IMR-90 (cell line): ENCODE data around the gene PRDM15. TPM values are rescaled to one million over a fixed set of nuclear protein-coding genes. Genes with fewer than 3 reads are reported as not detected.
A peak's percentile ranks its signal among the peaks of the same experiment; 100 is the strongest.

Source experiments
- ATAC-seq: fragments of 200-7000 bp; cut with Tn5 transposase; 2 replicates; pipeline ENCODE4 v1.9.1; 2020; ENCODE audit warnings: low read depth, mild to moderate bottlenecking, moderate library complexity
- BruUV-seq: library from RNA; stranded (reverse); fragments of 400-500 nt; replicated peaks from 2 replicates; lab custom pipeline; 2021; lab: Mats Ljungman, UMichigan
- CTCF ChIA-PET: fragments of 300-600 bp; formaldehyde crosslinking; extraction: SDS; loops from one replicate; lab custom pipeline; 2021; ENCODE audit warnings: antibody characterized with exemption; lab: Yijun Ruan, JAX
- POLR2A ChIA-PET: fragments of 300-600 bp; sonication (Branson Sonifier 250); formaldehyde crosslinking; loops from one replicate; lab custom pipeline; 2022; ENCODE audit warnings: antibody characterized with exemption; ENCODE audit not compliant: unreplicated experiment; lab: Charles Lee
- DNase-seq: peaks from one replicate; pipeline ENCODE4 v3.0.0; 2013
- H2AFZ ChIP-seq: replicated peaks from 2 replicates; pipeline ENCODE3; 2013; ENCODE audit warnings: low read length, mild to moderate bottlenecking; ENCODE audit not compliant: poor library complexity
- H2AK5ac ChIP-seq: 2 replicates; pipeline ENCODE4 v1.6.1; 2013; ENCODE audit warnings: low read depth, low read length, inconsistent platforms
- H2AK9ac ChIP-seq: replicated peaks from 2 replicates; pipeline ENCODE3; 2013; ENCODE audit warnings: mild to moderate bottlenecking, low read depth, low read length, moderate library complexity; ENCODE audit not compliant: poor library complexity
- H2BK120ac ChIP-seq: 2 replicates; pipeline ENCODE4 v1.6.1; 2013; ENCODE audit warnings: low read depth, low read length, inconsistent platforms
- H2BK15ac ChIP-seq: 3 replicates; pipeline ENCODE4 v1.6.1; 2013; ENCODE audit warnings: low read depth, low read length, inconsistent platforms
- H2BK20ac ChIP-seq: 2 replicates; pipeline ENCODE4 v1.6.1; 2013; ENCODE audit warnings: low read depth, mild to moderate bottlenecking, inconsistent platforms, low read length, moderate library complexity
- H2BK5ac ChIP-seq: 2 replicates; pipeline ENCODE4 v1.6.1; 2013; ENCODE audit warnings: mild to moderate bottlenecking, low read depth, low read length, inconsistent platforms; ENCODE audit not compliant: poor library complexity, severe bottlenecking
- H3K14ac ChIP-seq: replicated peaks from 2 replicates; pipeline ENCODE4 v1.6.1; 2013; ENCODE audit warnings: low read depth, low read length, inconsistent platforms
- H3K18ac ChIP-seq: 2 replicates; pipeline ENCODE4 v1.6.1; 2013; ENCODE audit warnings: low read depth, low read length, control low read depth
- H3K23ac ChIP-seq: 2 replicates; pipeline ENCODE4 v1.6.1; 2013; ENCODE audit warnings: low read depth, low read length, inconsistent platforms
- H3K27ac ChIP-seq: 2 replicates; pipeline ENCODE4 v1.5.1; 2013; ENCODE audit warnings: mild to moderate bottlenecking, control low read depth, low read length; ENCODE audit not compliant: insufficient read depth
- H3K27me3 ChIP-seq: 2 replicates; pipeline ENCODE4 v1.6.1; 2013; ENCODE audit warnings: low read length; ENCODE audit not compliant: control insufficient read depth, insufficient read depth
- H3K36me3 ChIP-seq: 2 replicates; pipeline ENCODE4 v1.6.1; 2013; ENCODE audit warnings: low read length, mixed read lengths; ENCODE audit not compliant: control insufficient read depth, insufficient read depth
- H3K4ac ChIP-seq: 2 replicates; pipeline ENCODE4 v1.6.1; 2013; ENCODE audit warnings: low read depth, low read length, inconsistent platforms
- H3K4me1 ChIP-seq: 2 replicates; pipeline ENCODE4 v1.6.1; 2013; ENCODE audit warnings: low read length, mixed read lengths; ENCODE audit not compliant: control insufficient read depth, insufficient read depth
- H3K4me2 ChIP-seq: 2 replicates; pipeline ENCODE4 v1.6.1; 2013; ENCODE audit warnings: low read depth, mild to moderate bottlenecking, control low read depth, low read length, moderate library complexity
- H3K4me3 ChIP-seq: 2 replicates; pipeline ENCODE4 v1.5.1; 2013; ENCODE audit warnings: low read depth, mild to moderate bottlenecking, control low read depth, low read length, moderate library complexity; ENCODE audit not compliant: insufficient read depth
- H3K56ac ChIP-seq: 2 replicates; pipeline ENCODE4 v1.6.1; 2013; ENCODE audit warnings: low read length, inconsistent platforms; ENCODE audit not compliant: insufficient read depth; ENCODE audit errors: extremely low read depth
- H3K79me1 ChIP-seq, 2 experiments: 2 replicates each; pipeline ENCODE4 v1.6.1; 2013; ENCODE audit warnings: low read length in 2 of 2, inconsistent platforms in 1 of 2, low read depth in 1 of 2
- H3K9ac ChIP-seq: 2 replicates; pipeline ENCODE4 v1.6.1; 2013; ENCODE audit warnings: low read depth, low read length, control low read depth
- H3K9me1 ChIP-seq: 2 replicates; pipeline ENCODE4 v1.6.1; 2013; ENCODE audit warnings: low read length, inconsistent platforms; ENCODE audit not compliant: insufficient read depth
- H3K9me3 ChIP-seq: 2 replicates; pipeline ENCODE4 v1.6.1; 2013; ENCODE audit warnings: low read length; ENCODE audit not compliant: control insufficient read depth, insufficient read depth
- H4K20me1 ChIP-seq: 2 replicates; pipeline ENCODE4 v1.6.1; 2013; ENCODE audit warnings: low read length, inconsistent platforms; ENCODE audit not compliant: insufficient read depth
- H4K5ac ChIP-seq: 2 replicates; pipeline ENCODE4 v1.6.1; 2013; ENCODE audit warnings: mild to moderate bottlenecking, low read depth, low read length, control low read depth
- H4K8ac ChIP-seq, 2 experiments: 2 replicates each; pipeline ENCODE4 v1.6.1; 2013; ENCODE audit warnings: low read depth in 2 of 2, low read length in 2 of 2, control low read depth in 1 of 2, inconsistent platforms in 1 of 2
- H4K91ac ChIP-seq: 2 replicates; pipeline ENCODE4 v1.6.1; 2013; ENCODE audit warnings: low read depth, low read length, inconsistent platforms; ENCODE audit not compliant: insufficient read depth
- BHLHE40 ChIP-seq: fragments of 150-350 bp; IDR thresholded peaks from 2 replicates; pipeline ENCODE4 v1.6.1; 2016; ENCODE audit warnings: mild to moderate bottlenecking, low read depth, low read length
- CEBPB ChIP-seq: IDR thresholded peaks from 2 replicates; pipeline ENCODE4 v1.6.1; 2012; ENCODE audit warnings: low read depth, low read length, improper control_type of control experiment
- ELK1 ChIP-seq: fragments of 150-350 bp; IDR thresholded peaks from 2 replicates; pipeline ENCODE4 v1.6.1; 2016; ENCODE audit warnings: low read depth, mild to moderate bottlenecking, low read length, moderate library complexity, borderline replicate concordance
- FOS ChIP-seq: fragments of 150-350 bp; IDR thresholded peaks from 2 replicates; pipeline ENCODE4 v1.6.1; 2016; ENCODE audit warnings: low read depth, low read length
- MAFK ChIP-seq: IDR thresholded peaks from 2 replicates; pipeline ENCODE4 v1.6.1; 2012; ENCODE audit warnings: low read depth, low read length, improper control_type of control experiment
- MAZ ChIP-seq: IDR thresholded peaks from 2 replicates; pipeline ENCODE4 v1.6.1; 2012; ENCODE audit warnings: low read depth, mild to moderate bottlenecking, low read length, improper control_type of control experiment, moderate library complexity, borderline replicate concordance
- NFE2L2 ChIP-seq: fragments of 150-350 bp; IDR thresholded peaks from 2 replicates; pipeline ENCODE4 v1.6.1; 2016; ENCODE audit warnings: low read depth, mild to moderate bottlenecking, low read length
- RFX5 ChIP-seq: IDR thresholded peaks from 2 replicates; pipeline ENCODE4 v1.8.0; 2012; ENCODE audit warnings: low read depth, mild to moderate bottlenecking, low read length, moderate library complexity
- SMC3 ChIP-seq: fragments of 150-350 bp; IDR thresholded peaks from 2 replicates; pipeline ENCODE4 v1.6.1; 2016; ENCODE audit warnings: low read depth, mild to moderate bottlenecking, antibody characterized with exemption, low read length, moderate library complexity
- WGBS, 2 experiments: methylation state at CpG; one replicate each; pipeline versions ENCODE4 v1.1.5 to v1.1.7; 2013; ENCODE audit warnings: missing lambda C conversion rate in 2 of 2; ENCODE audit not compliant: insufficient read length in 1 of 2; ENCODE audit errors: extremely low coverage in 2 of 2; 5-methylcytosine and 5-hydroxymethylcytosine counted together
- dilution Hi-C: fragments of 300-500 bp; cut with HindIII; formaldehyde crosslinking; loops from one replicate; pipeline ENCODE4 v1.14.3; 2018; ENCODE audit warnings: low sequenced_read_pairs; ENCODE audit not compliant: unreplicated experiment
- in situ Hi-C: fragments of 300-500 bp; cut with MboI; formaldehyde crosslinking; loops from 3 replicates; pipeline ENCODE4 v1.14.3; 2019; ENCODE audit warnings: low sequenced_read_pairs, inconsistent platforms, mixed read lengths
- intact Hi-C: fragments of 100-400 bp; cut with micrococcal nuclease; formaldehyde crosslinking; loops from 2 replicates; pipeline ENCODE4 v1.10.0; 2022
- polyA plus RNA-seq, 3 experiments: library from polyadenylated mRNA; depleted of rRNA; stranded (reverse); fragments of >200 nt; gene quantifications; 2 replicates each; pipeline ENCODE4 v1.2.3, GENCODE V29; 2012; ENCODE audit warnings: low replicate concordance in 1 of 3
- total RNA-seq: library from RNA; depleted of rRNA; stranded (reverse); fragments of >200 nt; gene quantifications from 2 replicates; pipeline ENCODE4 v1.2.3, GENCODE V29; 2012
- TF ChIP-seq, protein P1 (sequence below): fragments of 150-350 bp; IDR thresholded peaks from 2 replicates; pipeline ENCODE4 v1.6.1; 2017; ENCODE audit warnings: mild to moderate bottlenecking, antibody characterized with exemption, low read length, low read depth
- TF ChIP-seq, protein P2 (sequence below): conservative IDR thresholded peaks from 2 replicates; pipeline ENCODE4 v1.5.1; 2012; ENCODE audit warnings: mild to moderate bottlenecking, low read depth, low read length, improper control_type of control experiment

The PRDM15 gene
- total and polyA plus RNA-seq, 2 of the 4 experiments (the other 2 are of a cell fraction), result 7.3 to 8.8 TPM

DNA sequence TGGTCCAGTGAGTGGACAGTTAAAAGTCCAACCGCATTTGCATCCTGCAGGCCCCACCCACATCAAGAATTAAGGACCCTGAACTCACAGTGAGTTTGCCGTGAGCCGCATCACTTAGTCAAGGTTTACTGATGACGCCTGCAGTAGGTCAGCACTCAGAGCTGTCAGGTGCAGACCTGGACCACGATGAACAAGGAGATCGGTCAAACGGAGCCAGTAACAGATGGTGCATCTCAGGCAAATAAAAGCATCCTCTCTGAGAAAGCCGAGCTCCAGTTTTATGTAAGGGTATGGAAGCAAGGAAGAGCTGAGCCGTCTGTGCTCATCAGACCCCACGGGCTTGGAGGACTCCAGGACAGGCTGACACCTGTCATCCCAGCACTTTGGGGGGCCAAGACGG is 4.5 kb downstream of the PRDM15 start:
- H3K4me3 ChIP-seq, result no peak overlapping the region
- dilution Hi-C loops, result no loop called here

More for the DNA sequence above, 4.5 kb downstream of the PRDM15 start:
- no peak for TF ChIP-seq ELK1
- no peak for TF ChIP-seq MAFK
- TF ChIP-seq FOS, result no peak
- TF ChIP-seq BHLHE40, result no peak
- TF ChIP-seq, protein P1, sequence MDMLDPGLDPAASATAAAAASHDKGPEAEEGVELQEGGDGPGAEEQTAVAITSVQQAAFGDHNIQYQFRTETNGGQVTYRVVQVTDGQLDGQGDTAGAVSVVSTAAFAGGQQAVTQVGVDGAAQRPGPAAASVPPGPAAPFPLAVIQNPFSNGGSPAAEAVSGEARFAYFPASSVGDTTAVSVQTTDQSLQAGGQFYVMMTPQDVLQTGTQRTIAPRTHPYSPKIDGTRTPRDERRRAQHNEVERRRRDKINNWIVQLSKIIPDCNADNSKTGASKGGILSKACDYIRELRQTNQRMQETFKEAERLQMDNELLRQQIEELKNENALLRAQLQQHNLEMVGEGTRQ, result no peak
- no peak for TF ChIP-seq CEBPB
- no peak for TF ChIP-seq RFX5
- TF ChIP-seq NFE2L2, result no peak
- TF ChIP-seq SMC3, result no peak
- TF ChIP-seq, protein P2, sequence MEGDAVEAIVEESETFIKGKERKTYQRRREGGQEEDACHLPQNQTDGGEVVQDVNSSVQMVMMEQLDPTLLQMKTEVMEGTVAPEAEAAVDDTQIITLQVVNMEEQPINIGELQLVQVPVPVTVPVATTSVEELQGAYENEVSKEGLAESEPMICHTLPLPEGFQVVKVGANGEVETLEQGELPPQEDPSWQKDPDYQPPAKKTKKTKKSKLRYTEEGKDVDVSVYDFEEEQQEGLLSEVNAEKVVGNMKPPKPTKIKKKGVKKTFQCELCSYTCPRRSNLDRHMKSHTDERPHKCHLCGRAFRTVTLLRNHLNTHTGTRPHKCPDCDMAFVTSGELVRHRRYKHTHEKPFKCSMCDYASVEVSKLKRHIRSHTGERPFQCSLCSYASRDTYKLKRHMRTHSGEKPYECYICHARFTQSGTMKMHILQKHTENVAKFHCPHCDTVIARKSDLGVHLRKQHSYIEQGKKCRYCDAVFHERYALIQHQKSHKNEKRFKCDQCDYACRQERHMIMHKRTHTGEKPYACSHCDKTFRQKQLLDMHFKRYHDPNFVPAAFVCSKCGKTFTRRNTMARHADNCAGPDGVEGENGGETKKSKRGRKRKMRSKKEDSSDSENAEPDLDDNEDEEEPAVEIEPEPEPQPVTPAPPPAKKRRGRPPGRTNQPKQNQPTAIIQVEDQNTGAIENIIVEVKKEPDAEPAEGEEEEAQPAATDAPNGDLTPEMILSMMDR, result no peak
- no peak for TF ChIP-seq MAZ
- Histone ChIP-seq H2AK5ac (no peak overlapping the region), H4K20me1 (peaks cover 5% of the 10 kb centered on the region; the same call in 1 of the 2 replicates), H3K56ac (no peak overlapping the region), H2AFZ (no peak overlapping the region), H3K23ac (no peak overlapping the region), H2BK120ac (no peak overlapping the region), H3K18ac (no peak overlapping the region), H2BK15ac (no peak overlapping the region), H4K91ac (no peak overlapping the region), H2BK5ac (no peak overlapping the region), H2BK20ac (no peak overlapping the region), H3K27me3 (no peaks in the 10 kb centered on the region), H3K79me1 (peaks cover 18 to 61% of the 10 kb centered on the region in 2 experiments), H3K4ac (no peak overlapping the region), H4K5ac (no peak overlapping the region), H4K8ac (no peak overlapping the region), H2AK9ac (peak overlapping the region; percentile 56), H3K4me2 (no peak overlapping the region), H3K4me1 (peaks cover 3% of the 10 kb centered on the region), H3K9me3 (no peaks in the 10 kb centered on the region), H3K9me1 (peaks cover 18% of the 10 kb centered on the region; the same call in 1 of the 2 replicates), H3K27ac (no peak overlapping the region), H3K36me3 (0 out of 2 replicates have a peak, but pooled peaks cover 1% of the 10 kb centered on the region), H3K14ac (no peak overlapping the region), H3K9ac (no peak overlapping the region)
- in situ Hi-C loops (no loop called here), intact Hi-C loops (no loop called here)
- ChIA-PET POLR2A (no interaction called here), CTCF (no interaction called here)
- ATAC-seq (no peak), DNase-seq (no peak)
- WGBS, 2 experiments, result 85% methylated on average over 8 of the region's 11 CpGs; no CpG with 5 or more reads in 1 of the 2 experiments
- no TSS peak for BruUV-seq
